Dedifferentiated amniotic fluid mesenchymal stem cell (primary cell): ENCODE measurements around the gene C1orf105.
"Not testable (repeated sequence)": the region's sequence is repeated elsewhere in the genome, so short reads cannot be mapped to it uniquely, and the experiment has no call there.

Experiments
- DNase-seq: peaks from one replicate; pipeline ENCODE4 v3.0.0-alpha.2; 2016; ENCODE audit errors: extremely low spot score

C1orf105 gene

GRCh38 chr1:172487550-172487949 lies 67.1 kb downstream of the C1orf105 start:
- no peak for DNase-seq

GRCh38 chr1:172488393-172488792 lies 67.9 kb downstream of the C1orf105 start:
- no peak for DNase-seq

GRCh38 chr1:172489847-172490246 lies 69.4 kb downstream of the C1orf105 start:
- peak; percentile 71 for DNase-seq

- no peak for DNase-seq
These were observed 71.9 kb downstream of the C1orf105 start for GRCh38 chr1:172492421-172492820.

GRCh38 chr1:172494166-172494565 lies 73.7 kb downstream of the C1orf105 start:
- DNase-seq = no peak

- not testable (repeated sequence) for DNase-seq
These were observed 75.6 kb downstream of the C1orf105 start for GRCh38 chr1:172496127-172496526.

- DNase-seq = no peak
These were observed 76.2 kb downstream of the C1orf105 start for GRCh38 chr1:172496678-172497077.

GRCh38 chr1:172497230-172497629 lies 76.7 kb downstream of the C1orf105 start:
- peak; percentile 66 for DNase-seq

GRCh38 chr1:172498857-172499256 lies 78.4 kb downstream of the C1orf105 start:
- no peak for DNase-seq

GRCh38 chr1:172499636-172500141 lies 79.2 kb downstream of the C1orf105 start:
- no peak for DNase-seq

- no peak for DNase-seq
These were observed 79.7 kb downstream of the C1orf105 start for GRCh38 chr1:172500207-172500606.

- DNase-seq = no peak
These were observed 87.3 kb downstream of the C1orf105 start for GRCh38 chr1:172507741-172508140.

- no peak for DNase-seq
These were observed 90.0 kb downstream of the C1orf105 start for GRCh38 chr1:172510479-172510878.

- no peak for DNase-seq
These were observed 92.1 kb downstream of the C1orf105 start for GRCh38 chr1:172512591-172512990.

GRCh38 chr1:172513479-172513878 lies 93.0 kb downstream of the C1orf105 start:
- peak; percentile 43 for DNase-seq

- no peak for DNase-seq
These were observed 93.6 kb downstream of the C1orf105 start for GRCh38 chr1:172514108-172514507.

GRCh38 chr1:172515436-172515835 lies 95.0 kb downstream of the C1orf105 start:
- DNase-seq = no peak

GRCh38 chr1:172515927-172516326 lies 95.4 kb downstream of the C1orf105 start:
- DNase-seq = no peak

GRCh38 chr1:172517081-172517480 lies 96.6 kb downstream of the C1orf105 start:
- no peak for DNase-seq

- no peak for DNase-seq
These were observed 97.1 kb downstream of the C1orf105 start for GRCh38 chr1:172517545-172517944.
